Anterior cingulate cortex (tissue), 58 donors: ENCODE data around the gene TMEM115.

Experiments
- DNase-seq, 58 donors: peaks; one replicate each; lab custom pipeline; 2025; lab: John Stamatoyannopoulos, UW

TMEM115 gene

GRCh38 chr3:50358911-50359759 lies at the start of gene TMEM115:
Gene TMEM115 (minus strand): TSS chr3:50359521. CDS start chr3:50359063, 458 bp downstream.
- DNase-seq, result peak; percentile 71 to 100 (median 98)

GRCh38 chr3:50408443-50408944 lies 49.2 kb upstream of the TMEM115 start:
- peak in 1 of 58 donors; percentile 10 for DNase-seq

- no peak for DNase-seq
These were observed 47.2 kb upstream of the TMEM115 start for GRCh38 chr3:50406487-50406886.

GRCh38 chr3:50405249-50405648 lies 45.9 kb upstream of the TMEM115 start:
- no peak for DNase-seq

GRCh38 chr3:50401978-50402595 lies 42.8 kb upstream of the TMEM115 start:
- no peak for DNase-seq

GRCh38 chr3:50396502-50396901 lies 37.2 kb upstream of the TMEM115 start:
- DNase-seq, result no peak

- no peak for DNase-seq
These were observed 35.9 kb upstream of the TMEM115 start for GRCh38 chr3:50395070-50395860.

- DNase-seq, result no peak
These were observed 33.7 kb upstream of the TMEM115 start for GRCh38 chr3:50393061-50393460.

- DNase-seq, result peak in 30 of 58 donors; percentile 4 to 48 (median 16)
These were observed 32.9 kb upstream of the TMEM115 start for GRCh38 chr3:50392101-50392715.

GRCh38 chr3:50390508-50391224 lies 31.3 kb upstream of the TMEM115 start:
- peak in 47 of 58 donors; percentile 3 to 65 (median 28) for DNase-seq

GRCh38 chr3:50389414-50389767 lies 30.1 kb upstream of the TMEM115 start:
- no peak for DNase-seq

GRCh38 chr3:50388720-50389413 lies 29.5 kb upstream of the TMEM115 start:
- DNase-seq, result no peak

GRCh38 chr3:50388016-50388719 lies 28.8 kb upstream of the TMEM115 start:
- DNase-seq, result peak in 7 of 58 donors; percentile 2 to 25 (median 9)

GRCh38 chr3:50385754-50386153 lies 26.4 kb upstream of the TMEM115 start:
- DNase-seq, result no peak

- DNase-seq, result no peak
These were observed 24.4 kb upstream of the TMEM115 start for GRCh38 chr3:50383750-50384149.

- DNase-seq, result no peak
These were observed 23.4 kb upstream of the TMEM115 start for GRCh38 chr3:50382722-50383121.

GRCh38 chr3:50381383-50381782 lies 22.1 kb upstream of the TMEM115 start:
- DNase-seq, result no peak

GRCh38 chr3:50380405-50381085 lies 21.2 kb upstream of the TMEM115 start:
- no peak for DNase-seq
